ENCODE results near the gene PHACTR3.

PHACTR3 gene

GRCh38 chr20:59703046-59703445 lies 98.7 kb downstream of the PHACTR3 start:
- DNase-seq (ENCODE audit: low read depth, low spot score), result no peak
- H3K4me3 ChIP-seq (ENCODE audit: low read depth, low read length), result no peak overlapping the region
- CTCF ChIA-PET, result no interaction called here

GRCh38 chr20:59705651-59706399 lies 101.5 kb downstream of the PHACTR3 start:
- TF ChIP-seq CTCF (IDR thresholded peaks at IDR 0.05; ENCODE audit: insufficient read depth, low read length, missing control alignments), result no peak
- POLR2A ChIA-PET, result no interaction called here
- no peak for DNase-seq (ENCODE audit: low read depth, low spot score)
- CTCF ChIA-PET, result no interaction called here
- H3K4me3 ChIP-seq (ENCODE audit: low read depth, low read length), result no peak overlapping the region

More at GRCh38 chr20:59703046-59703445, 98.7 kb downstream of the PHACTR3 start:
- TF ChIP-seq CTCF (IDR thresholded peaks at IDR 0.05; ENCODE audit: insufficient read depth, low read length, missing control alignments), result no peak
- POLR2A ChIA-PET, result no interaction called here

GRCh38 chr20:59706400-59706693 lies 102.0 kb downstream of the PHACTR3 start:
- no peak for DNase-seq (ENCODE audit: low read depth, low spot score)
- TF ChIP-seq CTCF (IDR thresholded peaks at IDR 0.05; ENCODE audit: insufficient read depth, low read length, missing control alignments), result no peak
- ChIA-PET CTCF (no interaction called here), POLR2A (no interaction called here)
- no peak overlapping the region for H3K4me3 ChIP-seq (ENCODE audit: low read depth, low read length)

GRCh38 chr20:59708326-59708725 lies 104.0 kb downstream of the PHACTR3 start:
- TF ChIP-seq CTCF (IDR thresholded peaks at IDR 0.05; ENCODE audit: insufficient read depth, low read length, missing control alignments), result no peak
- CTCF ChIA-PET, result no interaction called here
- POLR2A ChIA-PET, result no interaction called here
- DNase-seq (ENCODE audit: low read depth, low spot score), result no peak
- no peak overlapping the region for H3K4me3 ChIP-seq (ENCODE audit: low read depth, low read length)

GRCh38 chr20:59709636-59710035 lies 105.3 kb downstream of the PHACTR3 start:
- H3K4me3 ChIP-seq (ENCODE audit: low read depth, low read length), result no peak overlapping the region
- ChIA-PET CTCF (no interaction called here), POLR2A (no interaction called here)
- no peak for DNase-seq (ENCODE audit: low read depth, low spot score)
- TF ChIP-seq CTCF (IDR thresholded peaks at IDR 0.05; ENCODE audit: insufficient read depth, low read length, missing control alignments), result no peak

- no peak for DNase-seq (ENCODE audit: low read depth, low spot score)
- CTCF ChIA-PET, result no interaction called here
- no peak for TF ChIP-seq CTCF (IDR thresholded peaks at IDR 0.05; ENCODE audit: insufficient read depth, low read length, missing control alignments)
- POLR2A ChIA-PET, result no interaction called here
- H3K4me3 ChIP-seq (ENCODE audit: low read depth, low read length), result no peak overlapping the region
These were observed 113.7 kb downstream of the PHACTR3 start for GRCh38 chr20:59718071-59718470.
